Measurements from ENCODE around the gene KLK12.

KLK12 gene

GRCh38 chr19:51009061-51009891 lies 25.5 kb downstream of the KLK12 start:
- no peak for DNase-seq
- Histone ChIP-seq H3K4me1 (no peaks in the 10 kb centered on the region), H3K36me3 (no peaks in the 10 kb centered on the region), H3K27me3 (peaks cover 16% of the 10 kb centered on the region), H3K4me3 (ENCODE audit: low read depth, low read length) (no peak overlapping the region), H3K9me3 (no peaks in the 10 kb centered on the region)
- no peak for TF ChIP-seq CTCF (IDR thresholded peaks at IDR 0.05; ENCODE audit: low read depth, low read length)

GRCh38 chr19:51007488-51007887 lies 27.3 kb downstream of the KLK12 start:
- Histone ChIP-seq H3K4me3 (ENCODE audit: low read depth, low read length) (no peak overlapping the region), H3K4me1 (no peaks in the 10 kb centered on the region), H3K36me3 (no peaks in the 10 kb centered on the region), H3K27me3 (peaks cover 16% of the 10 kb centered on the region), H3K9me3 (no peaks in the 10 kb centered on the region)
- no peak for TF ChIP-seq CTCF (IDR thresholded peaks at IDR 0.05; ENCODE audit: low read depth, low read length)
- no peak for DNase-seq

- Histone ChIP-seq H3K4me1 (no peaks in the 10 kb centered on the region), H3K27me3 (peaks cover 16% of the 10 kb centered on the region), H3K4me3 (ENCODE audit: low read depth, low read length) (no peak overlapping the region), H3K36me3 (no peaks in the 10 kb centered on the region), H3K9me3 (no peaks in the 10 kb centered on the region)
- DNase-seq, result no peak
- no peak for TF ChIP-seq CTCF (IDR thresholded peaks at IDR 0.05; ENCODE audit: low read depth, low read length)
These were observed 28.4 kb downstream of the KLK12 start for GRCh38 chr19:51006406-51006805.

GRCh38 chr19:51005248-51005647 lies 29.6 kb downstream of the KLK12 start:
- Histone ChIP-seq H3K4me1 (no peaks in the 10 kb centered on the region), H3K9me3 (no peaks in the 10 kb centered on the region), H3K27me3 (peaks cover 16% of the 10 kb centered on the region), H3K4me3 (ENCODE audit: low read depth, low read length) (no peak overlapping the region), H3K36me3 (no peaks in the 10 kb centered on the region)
- no peak for TF ChIP-seq CTCF (IDR thresholded peaks at IDR 0.05; ENCODE audit: low read depth, low read length)
- DNase-seq, result no peak

DNA sequence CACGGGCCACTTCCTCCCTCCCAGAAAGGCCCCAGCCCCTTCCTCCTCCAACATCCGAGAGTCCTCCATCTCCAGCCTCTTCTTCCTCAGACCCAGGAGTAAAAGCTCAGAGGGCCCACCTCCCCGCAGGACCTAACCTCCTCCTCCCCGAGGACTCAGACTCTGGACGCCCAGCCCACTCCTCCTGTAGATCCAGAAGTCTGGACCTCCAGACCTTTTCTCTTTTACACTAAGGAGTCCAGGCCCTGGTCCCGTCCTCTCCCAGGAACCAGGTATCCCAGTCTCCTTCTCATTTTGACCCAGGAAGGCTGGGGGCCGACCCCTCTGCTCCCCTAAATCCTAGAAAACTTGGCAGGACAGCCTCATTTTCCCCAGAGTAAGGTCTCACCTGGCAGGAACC lies 31.5 kb downstream of the KLK12 start:
- H3K4me1 ChIP-seq, result no peaks in the 10 kb centered on the region
- no peaks in the 10 kb centered on the region for H3K36me3 ChIP-seq
- no peak for DNase-seq
- no peak for TF ChIP-seq CTCF (IDR thresholded peaks at IDR 0.05; ENCODE audit: low read depth, low read length)
- no peaks in the 10 kb centered on the region for H3K9me3 ChIP-seq
- no peak overlapping the region for H3K4me3 ChIP-seq (ENCODE audit: low read depth, low read length)
- peaks cover 7% of the 10 kb centered on the region for H3K27me3 ChIP-seq

DNA sequence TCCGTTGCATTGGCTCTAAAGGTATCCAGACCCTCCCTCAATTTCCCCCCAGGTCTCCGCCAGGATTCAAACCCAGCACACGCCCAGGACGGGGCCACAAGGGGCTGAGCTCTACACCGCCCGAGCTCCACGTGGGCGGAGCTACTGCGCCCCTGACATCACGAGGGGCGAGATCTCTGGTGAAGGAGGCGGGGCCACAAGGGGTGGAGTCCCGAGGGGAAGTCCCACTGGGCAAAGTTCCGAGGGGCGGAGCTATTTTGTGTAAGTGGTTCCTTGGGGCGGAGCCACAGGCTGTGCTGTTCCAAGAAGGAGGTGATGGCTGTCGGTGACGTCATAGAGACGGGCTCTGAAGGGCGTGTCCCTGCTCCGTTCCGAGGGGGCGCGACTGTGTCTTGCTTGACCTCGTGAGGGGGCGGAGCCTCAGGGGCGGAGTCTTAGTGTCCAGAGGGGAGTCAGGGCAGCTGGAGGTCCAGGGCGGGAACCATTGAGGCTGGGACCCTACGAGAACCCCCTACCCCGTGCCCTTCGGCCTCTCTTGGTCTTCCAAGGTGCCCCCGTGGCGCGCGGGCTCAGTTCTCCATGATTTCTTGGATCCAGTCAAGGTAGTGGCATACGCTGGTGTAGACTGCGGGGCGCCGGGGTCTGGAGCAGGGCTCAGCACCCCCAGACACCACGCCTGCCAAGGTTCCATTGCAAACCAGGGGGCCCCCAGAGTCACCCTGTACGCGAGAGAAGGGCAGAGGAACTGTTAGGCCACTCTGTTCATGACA lies 32.1 kb downstream of the KLK12 start:
- no peak for TF ChIP-seq CTCF (IDR thresholded peaks at IDR 0.05; ENCODE audit: low read depth, low read length)
- peaks cover 7% of the 10 kb centered on the region for H3K27me3 ChIP-seq
- H3K9me3 ChIP-seq, result no peaks in the 10 kb centered on the region
- no peak overlapping the region for H3K4me3 ChIP-seq (ENCODE audit: low read depth, low read length)
- no peaks in the 10 kb centered on the region for H3K36me3 ChIP-seq
- H3K4me1 ChIP-seq, result no peaks in the 10 kb centered on the region
- peak; percentile 57 for DNase-seq
